C1 segment of cervical spinal cord (tissue), 14 donors: ENCODE measurements around the gene RPS15A.

Experiments
- DNase-seq, 14 donors: peaks; one replicate each; lab custom pipeline; 2025; lab: John Stamatoyannopoulos, UW

RPS15A gene

GRCh38 chr16:18789850-18790706 is at the start of gene RPS15A:
Gene RPS15A, minus strand, starts transcription at chr16:18790334. Its CDS starts 1,221 bp downstream, at chr16:18789113.
- DNase-seq, result peak; percentile 54 to 93 (median 87)

- DNase-seq, result no peak
Observed at GRCh38 chr16:18839555-18839954, 49.4 kb upstream of the RPS15A start.

GRCh38 chr16:18836702-18837101 is 46.6 kb upstream of the RPS15A start:
- no peak for DNase-seq

GRCh38 chr16:18834864-18835263 is 44.7 kb upstream of the RPS15A start:
- DNase-seq, result no peak

GRCh38 chr16:18833707-18834505 is 43.8 kb upstream of the RPS15A start:
- DNase-seq, result peak in 1 of 14 donors; percentile 19

GRCh38 chr16:18832613-18833012 is 42.5 kb upstream of the RPS15A start:
- no peak for DNase-seq

- no peak for DNase-seq
Observed at GRCh38 chr16:18832006-18832405, 41.9 kb upstream of the RPS15A start.

GRCh38 chr16:18829251-18829650 is 39.1 kb upstream of the RPS15A start:
- DNase-seq, result no peak

- no peak for DNase-seq
Observed at GRCh38 chr16:18827890-18828289, 37.8 kb upstream of the RPS15A start.

- peak in 2 of 14 donors; percentile 1 to 3 for DNase-seq
Observed at GRCh38 chr16:18816286-18816685, 26.2 kb upstream of the RPS15A start.

- DNase-seq, result no peak
Observed at GRCh38 chr16:18811925-18812324, 21.8 kb upstream of the RPS15A start.

GRCh38 chr16:18809165-18809564 is 19.0 kb upstream of the RPS15A start:
- DNase-seq, result no peak

GRCh38 chr16:18805257-18805773 is 15.2 kb upstream of the RPS15A start:
- no peak for DNase-seq

- DNase-seq, result no peak
Observed at GRCh38 chr16:18804540-18804939, 14.4 kb upstream of the RPS15A start.

- DNase-seq, result no peak
Observed at GRCh38 chr16:18803569-18804462, 13.7 kb upstream of the RPS15A start.

GRCh38 chr16:18802767-18803343 is 12.7 kb upstream of the RPS15A start:
- no peak for DNase-seq

GRCh38 chr16:18801145-18801972 is 11.2 kb upstream of the RPS15A start, which contains the start of gene ARL6IP1:
Gene ARL6IP1, minus strand, starts transcription at chr16:18801549. Its CDS starts 83 bp downstream, at chr16:18801466.
- DNase-seq, result peak; percentile 82 to 99 (median 98)

- DNase-seq, result no peak
Observed at GRCh38 chr16:18800775-18801144, 10.6 kb upstream of the RPS15A start.

GRCh38 chr16:18800293-18800692 is 10.2 kb upstream of the RPS15A start:
- no peak for DNase-seq

- DNase-seq, result no peak
Observed at GRCh38 chr16:18799500-18799899, 9.4 kb upstream of the RPS15A start.
